Measurements from ENCODE around the gene DAAM1.

Gene DAAM1

DNA sequence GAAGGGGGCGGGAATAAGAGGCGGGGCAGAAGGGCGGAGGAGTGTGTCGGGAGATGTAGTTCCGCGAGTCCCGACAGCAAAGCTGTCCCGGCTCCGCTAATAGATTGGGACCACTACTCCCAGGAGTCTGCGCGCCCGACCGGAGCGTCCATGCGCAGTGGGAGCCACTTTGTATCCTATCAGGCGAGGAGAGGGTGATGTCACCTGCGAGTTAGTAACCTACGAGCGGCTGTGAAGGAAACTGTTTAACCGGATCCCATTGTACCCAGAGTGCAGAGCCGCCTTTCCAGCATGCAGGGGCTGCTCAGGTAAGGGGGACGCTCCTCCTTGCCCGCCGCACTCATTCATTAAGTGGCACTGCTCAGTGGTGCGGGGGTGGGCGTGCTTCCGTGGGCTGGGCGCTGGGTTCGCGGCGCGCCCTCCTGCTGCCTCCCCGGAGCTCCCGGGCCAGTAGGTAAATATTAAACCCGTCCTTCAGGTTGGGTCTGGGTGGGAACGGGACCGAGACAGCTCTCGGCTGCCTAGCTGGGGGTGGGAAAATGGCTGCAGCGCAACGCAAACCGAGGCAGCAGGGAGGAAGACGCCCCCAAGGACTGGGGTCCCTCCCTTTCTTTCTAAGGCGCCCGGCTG, at the start of gene DAAM1:
DAAM1 (plus strand) TSS at position 207 of the 630 bp plus-strand sequence. CDS start 74,811 bp downstream, outside the sequence.
- DNase-seq, result peak; percentile 93

DNA sequence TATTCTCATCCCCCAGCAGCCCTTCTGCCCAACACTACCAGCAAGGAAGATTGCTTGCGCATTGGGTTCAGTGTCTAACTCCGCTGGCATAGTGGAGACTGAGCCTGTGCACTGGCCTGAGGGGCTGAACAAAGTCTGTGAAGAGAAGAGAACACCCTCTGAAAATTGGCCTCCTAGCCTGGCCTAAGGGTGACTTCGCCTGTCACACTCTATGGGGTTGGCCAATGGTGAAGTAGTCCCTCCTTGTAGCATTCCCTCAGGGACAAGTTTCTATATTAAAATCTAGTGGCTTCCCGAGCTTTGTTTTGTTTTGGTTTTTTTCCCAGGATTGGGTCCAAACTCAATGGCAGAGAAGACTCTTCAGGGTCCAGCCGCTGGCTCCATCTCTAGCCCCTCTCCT, 49.1 kb upstream of the DAAM1 start:
- DNase-seq, result no peak

DNA sequence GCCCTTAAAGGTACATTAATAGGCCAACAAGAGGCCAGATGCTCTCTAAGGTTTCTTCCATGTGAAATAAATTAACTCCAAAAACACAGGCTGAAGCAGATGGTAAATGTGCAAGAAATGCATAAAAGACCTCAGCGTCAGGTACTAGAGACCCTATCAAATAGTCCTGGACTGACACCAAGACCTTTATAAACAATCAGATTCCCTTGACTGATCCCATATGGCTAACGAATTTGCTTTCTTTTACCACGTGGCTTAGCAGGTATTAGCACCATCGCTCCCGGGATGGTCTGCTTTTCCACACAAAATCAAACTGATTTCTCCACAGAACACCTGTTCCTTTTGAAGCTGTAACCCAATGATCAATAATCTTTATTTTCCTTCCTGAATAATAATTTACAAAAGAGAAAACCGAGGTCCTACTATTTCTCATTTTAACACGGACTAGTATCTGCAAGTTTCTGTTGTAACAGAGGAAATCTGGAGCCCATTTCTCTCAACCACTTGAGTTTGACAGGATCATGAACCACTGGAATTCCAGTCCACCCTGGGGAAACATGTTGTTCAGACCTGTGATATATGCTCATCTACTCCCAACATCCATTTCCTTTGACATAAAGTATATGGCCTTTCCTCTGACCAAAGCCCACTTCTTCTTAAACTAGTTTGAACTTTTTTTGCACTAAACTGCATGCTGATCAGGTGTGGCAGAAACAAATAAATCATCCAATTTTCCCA, 48.2 kb upstream of the DAAM1 start:
- DNase-seq, result no peak

DNA sequence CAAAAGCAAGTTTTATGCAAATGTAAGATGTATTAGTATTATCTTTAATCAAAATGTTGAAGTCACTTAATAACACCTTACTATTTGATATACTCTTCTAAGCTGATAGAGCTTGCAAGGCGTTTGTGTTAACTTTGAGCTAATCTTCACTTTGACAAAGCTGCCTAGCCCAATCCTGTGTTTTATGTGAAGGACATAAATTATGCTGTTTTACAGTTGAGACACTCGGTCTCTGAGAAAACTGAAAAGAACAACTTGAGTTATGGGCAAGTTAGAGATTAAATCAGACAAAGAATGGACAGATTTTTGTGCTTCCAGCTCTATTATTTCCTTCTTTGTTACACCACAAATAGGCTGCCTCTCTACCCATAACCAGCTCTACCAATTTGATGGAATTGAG, 42.0 kb upstream of the DAAM1 start:
- no peak for DNase-seq

DNA sequence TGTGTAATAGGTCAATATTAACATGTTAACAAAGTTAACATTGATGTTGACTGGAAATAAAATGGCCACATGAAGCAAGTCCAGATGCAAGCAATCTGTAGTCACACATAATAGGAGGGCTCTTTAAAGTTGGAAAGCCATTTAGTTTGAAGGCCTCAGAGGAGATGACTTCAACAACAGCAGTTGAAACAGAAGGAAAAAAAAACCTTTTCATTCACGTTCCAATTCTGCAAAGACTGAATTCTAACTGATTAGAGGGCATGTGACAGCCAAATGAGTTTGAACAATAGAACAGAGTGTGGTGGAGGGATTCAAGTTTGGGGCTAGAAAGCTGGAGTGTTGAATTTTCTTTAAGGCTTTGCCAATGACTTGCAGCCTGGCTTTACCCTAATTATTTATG, 41.5 kb upstream of the DAAM1 start:
- DNase-seq, result no peak

DNA sequence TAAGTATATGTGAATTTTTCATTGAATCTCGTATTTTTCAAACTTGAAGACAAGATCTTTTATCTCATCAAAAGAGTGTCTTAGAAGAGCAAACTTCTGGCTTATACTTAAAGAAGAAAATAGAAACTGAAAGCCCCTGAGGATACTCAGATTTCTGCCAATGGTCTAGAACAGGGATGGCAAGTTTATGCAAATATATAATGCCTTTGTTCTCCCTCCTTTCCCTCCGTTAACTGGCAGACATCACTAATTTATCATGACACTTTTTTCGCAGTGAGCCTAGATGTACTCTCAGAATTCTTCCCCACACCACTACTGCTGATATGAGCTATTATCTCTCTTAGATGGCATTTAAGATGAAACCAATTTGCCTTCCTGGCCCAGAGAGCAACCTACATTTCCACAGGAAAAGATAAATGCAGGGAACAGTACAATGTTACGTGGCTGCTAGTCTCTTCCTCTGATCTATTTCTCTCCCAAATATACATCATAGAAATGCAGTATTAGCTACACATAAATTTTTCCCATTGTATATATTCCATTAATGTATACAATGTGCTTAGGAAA, 40.0 kb upstream of the DAAM1 start:
- DNase-seq, result no peak

DNA sequence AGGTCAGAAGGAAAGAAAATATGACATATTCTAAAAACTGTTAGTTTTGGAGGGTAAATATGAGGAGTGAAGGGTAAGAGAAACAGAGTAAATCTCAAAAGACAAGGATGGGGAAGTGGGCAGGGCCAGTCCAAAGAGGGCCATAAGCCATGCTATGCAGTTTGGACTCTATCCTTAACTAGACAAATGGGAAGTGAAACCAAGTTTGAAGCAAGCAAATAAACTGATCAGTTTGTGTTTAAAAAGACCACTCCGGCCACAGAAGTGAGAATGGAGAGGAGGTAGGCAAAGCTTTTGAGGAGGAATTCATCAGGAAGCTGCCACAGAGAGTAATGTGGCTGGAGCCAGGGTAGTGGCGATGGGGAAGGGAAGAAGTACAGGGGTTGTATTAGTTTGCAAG, 37.5 kb upstream of the DAAM1 start:
- DNase-seq, result no peak

DNA sequence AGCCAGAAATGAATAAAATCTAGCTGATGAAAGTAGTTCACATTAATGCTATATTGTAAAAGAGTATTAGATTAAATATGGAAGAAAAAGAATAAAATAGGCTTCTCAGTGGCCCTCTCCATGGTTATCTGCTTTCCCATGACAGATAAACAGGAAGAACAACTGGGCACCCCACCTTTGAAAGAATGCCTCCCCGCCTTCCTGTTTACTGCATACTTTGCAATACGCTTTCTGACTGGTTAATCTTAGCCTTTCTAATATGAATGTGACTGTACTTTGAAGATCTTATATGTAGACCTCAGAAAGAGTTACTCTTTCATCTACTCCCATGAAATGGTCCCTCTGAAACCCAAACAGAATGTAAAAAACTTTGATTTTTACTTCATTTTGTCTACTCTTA, 34.1 kb upstream of the DAAM1 start:
- DNase-seq, result no peak

DNA sequence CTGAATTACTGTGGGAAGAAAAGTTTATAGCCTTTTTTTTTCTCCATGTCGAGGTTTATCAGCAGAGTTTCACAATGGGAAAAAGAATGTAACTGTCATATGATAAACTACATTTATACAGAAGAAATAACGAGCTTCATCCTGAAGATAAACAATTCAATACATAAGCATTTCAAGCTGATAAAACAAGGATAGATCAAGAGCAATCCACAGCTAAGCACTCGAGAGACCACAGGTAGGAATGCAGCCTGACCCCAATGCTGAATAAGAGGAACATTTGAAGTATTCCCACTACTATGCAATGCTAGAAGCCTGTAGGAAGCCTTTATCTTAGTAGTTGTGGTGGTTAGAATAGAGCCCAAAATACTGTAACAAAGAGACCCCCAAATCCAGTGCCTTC, 32.6 kb upstream of the DAAM1 start:
- no peak for DNase-seq

DNA sequence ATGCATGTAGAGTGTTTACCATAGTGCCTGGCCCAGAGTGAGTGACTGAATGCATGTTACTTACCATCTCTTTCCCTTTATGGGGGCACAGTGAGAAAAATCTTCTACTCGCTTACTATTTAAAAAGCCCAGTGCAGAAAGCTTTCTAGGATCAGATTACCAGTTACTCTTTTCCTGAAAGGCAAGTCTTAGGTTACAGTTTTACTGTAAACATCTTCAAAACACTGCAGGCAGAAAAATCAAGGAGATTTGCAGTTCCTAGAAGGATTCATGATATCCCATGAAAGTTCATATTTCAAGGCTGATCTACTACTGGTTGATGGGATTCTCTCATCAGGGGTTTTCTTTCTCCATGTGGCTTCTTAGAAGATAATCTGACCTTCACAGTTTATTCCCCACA, 29.3 kb upstream of the DAAM1 start:
- DNase-seq, result no peak

DNA sequence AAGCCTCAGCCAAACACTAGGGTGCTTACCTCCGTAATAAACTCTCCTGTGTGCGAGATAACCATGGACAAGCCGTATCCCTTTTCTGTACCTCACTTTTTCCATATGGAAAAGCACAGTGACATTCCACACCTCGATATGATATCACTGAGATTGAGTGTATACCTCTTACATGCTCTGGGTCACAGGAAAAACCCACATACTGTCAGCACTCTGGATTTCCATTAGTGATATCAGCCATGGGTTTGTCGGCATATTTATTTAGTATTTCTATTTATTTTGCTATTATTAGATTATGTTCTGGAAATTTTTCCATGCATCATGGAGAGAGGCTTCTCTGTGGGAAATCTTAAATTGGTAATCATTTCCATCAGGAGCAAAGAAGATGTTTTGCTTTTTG, 28.0 kb upstream of the DAAM1 start:
- no peak for DNase-seq

DNA sequence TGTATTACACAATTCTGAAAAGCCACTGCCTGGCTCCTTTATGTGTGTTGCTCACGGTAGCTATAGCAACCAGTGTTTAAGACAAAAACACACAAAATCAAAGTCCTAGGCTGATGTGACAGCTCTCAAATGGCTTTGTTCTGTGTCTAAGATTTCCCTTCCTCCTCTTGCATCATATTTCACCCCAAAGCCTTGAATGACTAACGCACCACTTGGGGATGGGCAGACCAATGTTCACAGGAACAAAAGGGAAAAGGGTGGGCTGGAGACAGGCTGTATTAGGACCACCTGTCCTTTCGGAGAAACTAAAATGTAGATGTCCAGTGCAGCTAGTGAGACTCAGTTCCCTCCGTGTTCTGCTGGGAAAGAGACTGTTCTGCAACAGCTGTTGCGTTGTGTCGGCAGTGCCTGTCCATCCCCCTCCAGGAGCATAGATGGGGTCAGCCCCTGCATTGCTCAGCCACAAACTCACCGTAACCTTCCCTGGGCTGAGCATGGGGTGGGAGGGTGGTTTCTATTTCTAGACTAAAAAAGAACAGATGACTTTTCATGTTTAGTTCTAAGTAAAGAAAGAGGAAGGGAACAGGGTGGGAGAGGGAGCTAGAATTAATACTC, 26.8 kb upstream of the DAAM1 start:
- no peak for DNase-seq

DNA sequence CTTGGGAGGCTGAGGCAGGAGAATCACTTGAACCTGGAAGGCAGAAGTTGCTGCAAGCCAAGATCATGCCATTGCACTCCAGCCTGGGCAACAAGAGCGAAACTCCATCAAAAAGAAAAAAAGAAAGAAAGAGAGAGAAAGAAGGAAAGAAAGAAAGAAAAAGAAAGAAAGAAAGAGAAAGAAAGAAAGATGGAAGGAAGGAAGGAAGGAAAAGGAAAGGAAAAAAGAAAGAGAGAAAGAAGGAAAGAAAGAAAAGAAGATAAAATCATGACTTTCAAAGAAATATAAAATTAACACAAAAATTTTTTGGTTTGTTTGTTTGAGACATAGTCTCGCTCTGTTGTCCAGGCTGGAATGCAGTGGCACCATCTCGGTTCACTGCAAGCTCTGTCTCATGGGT, 22.2 kb upstream of the DAAM1 start:
- DNase-seq, result no peak

DNA sequence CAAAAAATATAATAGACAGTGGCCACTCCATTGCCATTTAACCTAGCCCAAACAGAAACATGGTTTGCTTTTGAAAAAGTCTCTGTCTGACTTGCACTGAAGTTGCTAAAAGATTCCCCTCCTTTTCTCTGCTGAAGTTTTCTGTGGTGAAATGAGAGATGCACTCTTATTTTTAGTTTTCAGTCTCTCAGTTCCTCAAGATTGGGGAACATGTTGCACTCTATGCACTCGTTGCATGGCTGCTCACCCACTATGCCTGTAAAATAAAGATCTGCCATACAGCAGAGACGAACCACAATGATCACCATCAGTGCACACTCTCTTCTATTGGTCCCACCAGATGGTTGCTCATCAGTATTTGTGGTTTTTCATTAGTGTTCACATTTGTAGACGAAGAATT, 13.1 kb upstream of the DAAM1 start:
- DNase-seq, result no peak

DNA sequence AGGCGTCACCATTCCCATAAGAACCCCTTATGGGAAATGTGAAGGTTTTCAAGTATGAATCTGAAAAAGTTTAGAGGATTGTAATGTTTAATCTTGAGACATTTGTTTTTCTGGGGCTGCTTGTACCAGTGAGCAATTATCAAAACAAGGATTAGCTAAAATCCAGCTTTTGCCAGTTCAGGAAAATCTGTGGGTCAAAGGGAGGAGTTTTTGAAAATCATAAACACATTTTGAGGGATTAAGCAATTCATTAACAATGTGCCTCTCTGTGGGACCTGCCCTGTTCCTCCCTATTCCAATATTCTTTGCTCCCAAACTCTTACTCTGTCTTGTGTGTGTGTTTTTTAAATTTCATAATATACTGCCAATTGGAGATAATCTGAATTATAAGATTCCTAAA, 11.7 kb upstream of the DAAM1 start:
- no peak for DNase-seq

DNA sequence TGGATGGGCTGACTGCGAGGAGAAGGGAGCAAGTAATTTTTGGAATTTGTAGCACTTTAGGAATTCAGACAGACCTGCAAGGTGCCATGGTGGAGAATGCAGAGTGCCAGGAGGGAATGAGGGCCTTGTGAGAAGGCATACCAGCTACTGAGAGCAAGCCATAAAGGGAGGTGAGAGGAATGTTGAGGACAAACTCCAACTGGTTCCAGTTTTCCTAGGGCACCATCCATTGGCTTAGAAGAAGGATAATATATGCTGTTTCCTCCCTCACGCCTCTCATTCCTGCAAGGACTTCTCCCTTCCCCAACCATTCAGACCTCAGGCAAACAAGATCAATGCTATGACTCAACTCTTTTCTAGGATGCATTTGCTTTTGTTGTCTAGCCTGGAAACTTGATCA, 11.2 kb upstream of the DAAM1 start:
- no peak for DNase-seq

DNA sequence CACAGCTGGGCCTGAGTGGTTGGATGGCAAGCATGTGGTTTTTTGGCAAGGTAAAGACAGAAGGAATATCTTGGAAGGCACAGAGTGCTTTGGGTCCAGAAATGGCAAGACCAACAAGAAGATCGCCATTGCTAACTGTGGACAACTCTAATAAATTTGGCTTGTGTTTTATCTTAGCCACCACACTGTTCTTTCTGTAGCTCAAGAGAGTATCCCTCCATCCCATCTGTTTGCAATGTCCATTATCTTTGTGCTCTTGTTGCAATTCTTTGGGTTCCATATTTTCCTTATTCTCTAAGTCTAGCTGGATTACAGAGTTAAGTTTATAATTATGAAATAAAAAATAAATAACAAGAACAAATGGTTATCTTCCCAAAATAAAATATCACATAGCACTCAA, 6.7 kb upstream of the DAAM1 start:
- no peak for DNase-seq

DNA sequence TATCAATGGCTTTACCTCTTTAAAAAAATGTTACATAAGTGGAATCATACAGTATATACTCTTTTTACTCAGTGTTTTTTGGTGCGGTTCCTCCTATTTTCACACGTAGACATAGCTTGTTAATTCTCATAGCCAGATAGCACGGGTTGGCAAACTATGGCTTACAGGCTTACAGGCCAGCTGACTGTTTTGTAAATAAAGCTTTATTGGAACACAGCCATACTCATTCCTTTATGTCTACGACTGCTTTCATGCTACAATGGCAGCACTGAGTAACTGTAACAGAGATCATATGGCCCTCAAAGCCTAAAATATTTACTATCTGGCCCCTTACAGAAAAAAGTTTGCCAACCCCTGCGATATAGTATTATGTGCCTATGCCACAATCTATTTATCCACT, 5.8 kb upstream of the DAAM1 start:
- no peak for DNase-seq

DNA sequence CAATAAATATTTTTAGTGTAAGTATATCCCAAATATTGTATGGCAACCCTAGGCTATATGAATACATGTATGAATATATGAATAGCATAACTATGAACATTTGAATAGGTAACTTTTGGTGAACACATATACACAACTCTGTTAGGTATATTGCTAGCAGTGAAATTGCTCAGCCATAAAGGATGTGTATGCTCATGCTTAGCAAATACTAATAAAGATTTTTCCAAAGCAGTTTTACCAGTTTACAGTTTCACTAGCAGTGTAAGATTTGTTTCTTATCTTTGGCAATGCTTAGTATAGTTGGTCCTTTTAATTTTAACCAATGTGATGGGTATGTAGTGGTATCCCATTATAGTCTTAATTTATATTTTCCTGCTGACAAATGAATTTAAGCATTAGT, 5.3 kb upstream of the DAAM1 start:
- no peak for DNase-seq

DNA sequence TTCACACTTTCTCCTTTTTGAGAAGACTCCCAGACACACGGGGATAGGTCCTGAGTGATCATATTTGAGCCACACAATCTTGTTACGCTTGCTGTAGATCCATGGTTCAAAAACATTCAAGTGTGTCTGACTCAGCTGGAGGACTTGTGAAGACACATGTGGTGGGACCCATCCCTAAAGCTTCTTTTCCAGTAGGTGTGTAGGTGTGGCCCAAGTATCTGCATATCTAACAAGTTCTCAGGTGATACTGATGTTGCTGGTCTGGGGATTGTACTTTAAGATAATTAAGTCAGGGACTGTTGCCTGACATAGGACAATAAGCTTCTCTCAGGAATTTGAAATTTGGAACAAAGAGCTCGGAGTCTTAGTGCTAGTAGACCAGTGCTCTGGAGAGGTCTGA, 4.1 kb upstream of the DAAM1 start:
- DNase-seq, result no peak

DNA sequence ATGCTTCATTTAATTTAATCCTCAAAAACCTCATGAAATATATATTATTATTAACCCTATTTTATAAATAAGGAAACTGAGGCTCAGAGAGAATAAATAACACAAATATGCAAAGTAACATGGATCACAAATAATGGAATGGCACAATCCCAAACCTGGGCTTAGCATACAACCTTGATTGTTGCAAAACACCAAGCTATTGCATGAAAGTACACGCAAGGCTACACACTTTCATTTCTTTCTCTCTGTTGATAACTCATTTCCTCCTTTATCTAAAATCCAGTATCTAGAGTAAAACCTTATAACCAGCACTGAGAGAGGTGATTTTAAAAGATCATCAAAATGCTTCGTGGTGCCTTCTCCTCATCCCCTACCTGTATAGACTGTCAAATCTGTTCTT, 2.8 kb upstream of the DAAM1 start:
- DNase-seq, result no peak

DNA sequence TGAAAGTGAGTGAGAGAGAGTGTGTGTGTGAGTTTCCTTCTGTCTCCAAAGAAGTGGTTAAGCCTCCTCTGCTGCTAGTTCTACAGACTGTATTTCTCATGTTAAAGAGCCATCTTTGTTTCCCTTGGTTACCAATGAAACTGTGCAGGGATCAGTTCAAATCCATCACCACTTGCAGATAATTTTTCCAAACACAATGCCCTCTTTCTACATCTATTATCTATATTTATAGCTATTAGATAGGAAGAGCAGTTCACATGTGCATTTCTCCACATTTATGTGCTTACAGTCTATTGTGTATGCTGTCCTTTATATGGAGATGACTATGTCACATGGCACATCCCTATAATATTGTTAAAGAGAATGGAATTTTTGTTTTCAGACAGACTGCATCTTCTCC, 2.2 kb upstream of the DAAM1 start:
- no peak for DNase-seq

DNA sequence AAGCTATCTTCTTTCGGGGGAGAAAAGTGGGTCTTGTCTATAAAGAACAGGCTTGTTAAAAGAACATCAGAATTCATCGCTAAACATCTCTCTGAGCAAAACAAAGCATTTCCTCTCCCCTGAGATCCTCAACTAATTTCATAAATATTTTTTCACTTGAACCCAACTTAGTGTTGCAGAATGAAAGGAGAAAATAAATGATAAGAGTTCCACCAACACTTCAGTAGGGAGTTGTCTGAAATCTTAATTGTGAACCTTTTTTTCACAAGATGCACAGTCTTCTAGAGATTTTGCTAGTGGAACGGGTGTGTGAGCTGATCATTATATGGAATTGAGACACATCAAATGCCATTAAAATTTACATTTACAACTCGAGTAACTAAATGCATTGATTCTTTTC, 1.3 kb upstream of the DAAM1 start:
- no peak for DNase-seq

DNA sequence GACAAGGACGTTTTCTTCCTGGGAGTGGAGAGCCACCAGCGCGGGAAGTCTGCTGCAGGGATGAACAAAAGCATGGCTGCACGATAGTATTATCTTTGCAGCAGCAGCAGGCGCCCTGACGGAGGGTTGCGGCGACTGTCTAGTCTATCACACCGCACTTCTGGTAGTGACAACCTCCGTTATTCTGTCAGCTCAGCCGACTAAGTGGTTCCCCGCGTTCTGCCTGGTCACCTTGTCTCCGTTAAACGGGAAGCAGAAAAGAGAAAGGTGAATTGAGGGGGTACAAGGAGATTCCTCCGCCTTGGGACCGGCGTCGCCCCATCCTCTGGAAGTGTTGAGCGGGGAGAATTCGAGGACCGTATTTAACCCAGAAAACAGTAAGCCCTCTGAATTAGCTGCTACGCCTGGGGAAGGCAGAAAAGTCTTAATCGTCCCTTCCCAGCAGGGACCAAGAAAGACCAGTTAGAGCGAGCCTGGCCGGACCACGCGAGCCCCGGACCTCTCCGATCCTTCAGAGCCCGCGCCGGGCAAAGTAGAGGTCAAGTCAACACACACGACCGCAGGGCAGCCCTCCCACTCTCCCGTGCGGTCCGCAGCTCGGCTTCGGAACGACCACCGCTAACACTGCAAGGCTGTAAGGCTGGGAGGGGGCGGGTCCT, 536 bp upstream of the DAAM1 start:
- DNase-seq, result peak; percentile 31

Measured in activated CD4-positive, alpha-beta T cell treated with anti-CD3 and anti-CD28 coated beads, Interleukin-2, amount 50 U/mL, for 1 hour (primary cell).